Measurements from ENCODE around the gene PPP1R15B. TPM values are rescaled to one million over a fixed set of nuclear protein-coding genes. Genes with fewer than 3 reads are reported as not detected.

PPP1R15B gene
- total RNA-seq, 1 experiment from 2014 or later: 45.9 TPM

DNA sequence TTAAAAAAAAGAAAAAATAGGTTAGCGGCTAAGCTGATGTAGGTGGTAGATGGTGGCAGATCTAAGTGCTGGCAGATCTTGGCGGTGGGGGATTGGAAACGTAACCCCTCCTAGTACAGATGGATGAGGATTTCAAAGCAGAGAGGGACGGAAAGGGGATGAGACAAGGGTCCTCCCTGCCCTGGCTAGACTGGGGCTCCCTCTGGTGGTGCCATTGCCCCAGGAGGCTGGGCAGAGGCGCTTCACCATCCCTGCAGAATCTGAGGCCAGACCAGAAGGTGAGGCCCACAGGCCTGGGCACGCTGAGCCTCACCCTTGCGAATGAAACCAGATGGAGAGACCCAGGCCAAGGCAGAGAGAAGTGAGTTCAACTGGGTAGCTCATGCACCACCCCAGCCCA lies 44.9 kb downstream of the PPP1R15B start:
- Histone ChIP-seq H3K56ac (ENCODE audit: insufficient read length, low read depth, low read length) (no peak overlapping the region), H3K79me1 (ENCODE audit: insufficient read depth, low read depth, low read length, poor library complexity, severe bottlenecking) (no peaks in the 10 kb centered on the region), H3K23ac (ENCODE audit: insufficient read length, low read depth, low read length) (no peak overlapping the region), H3K14ac (ENCODE audit: insufficient read depth, low read length) (no peak overlapping the region), H2AFZ (ENCODE audit: low read length) (no peak overlapping the region), H2AK5ac (ENCODE audit: insufficient read length, low read length) (no peak overlapping the region), H2BK12ac (ENCODE audit: insufficient read length, low read depth, low read length) (no peak overlapping the region), H4K5ac (ENCODE audit: insufficient read length, low read depth, low read length) (no peak overlapping the region), H3K9me3 (ENCODE audit: control insufficient read depth, low read depth, low read length) (no peaks in the 10 kb centered on the region), H3K9ac (ENCODE audit: extremely low read depth, insufficient read length, low read length) (no peak overlapping the region), H4K91ac (ENCODE audit: insufficient read length, low read depth, low read length) (no peak overlapping the region), H4K8ac (replicated peaks; ENCODE audit: insufficient read length, low read depth, low read length) (no peak overlapping the region), H2BK5ac (ENCODE audit: insufficient read length, low read length) (no peak overlapping the region), H2BK20ac (ENCODE audit: low read depth, low read length, poor library complexity, severe bottlenecking) (no peak overlapping the region), H3K4ac (ENCODE audit: low read depth, low read length) (no peak overlapping the region), H3K79me2 (ENCODE audit: insufficient read depth, low read length) (no peaks in the 10 kb centered on the region), H2BK120ac (ENCODE audit: low read depth, low read length, poor library complexity, severe bottlenecking) (no peak overlapping the region), H3K23me2 (ENCODE audit: insufficient read length, low read depth, low read length, poor library complexity, severe bottlenecking) (no peaks in the 10 kb centered on the region), H3K4me2 (ENCODE audit: insufficient read depth, insufficient read length, low read length) (no peak overlapping the region), H4K20me1 (ENCODE audit: control insufficient read depth, insufficient read depth, insufficient read length) (no peaks in the 10 kb centered on the region), H3K27ac (ENCODE audit: insufficient read length, low read depth, low read length) (no peak overlapping the region), H3K4me1 (ENCODE audit: insufficient read depth, low read length) (no peaks in the 10 kb centered on the region), H3T11ph (ENCODE audit: low read length) (no peak overlapping the region), H2BK15ac (ENCODE audit: low read depth, low read length) (no peak overlapping the region), H3K27me3 (ENCODE audit: insufficient read depth, low read length) (no peaks in the 10 kb centered on the region), H3K18ac (ENCODE audit: insufficient read length, low read depth, low read length) (no peak overlapping the region)
- peak; percentile 76 for TF ChIP-seq CTCF (conservative IDR thresholded peaks at IDR 0.05)
- Mint-ChIP-seq H3K4me3 (no peak overlapping the region), H3K36me3 (ENCODE audit: insufficient read depth in 1 of 3, low read depth in 3 of 3) (no peaks in the 10 kb centered on the region), H3K27me3 (ENCODE audit: low read depth) (peaks cover 37% of the 10 kb centered on the region), H3K27ac (no peak overlapping the region), H3K9me3 (no peaks in the 10 kb centered on the region), H3K4me1 (peaks cover 4 to 5% of the 10 kb centered on the region in 2 experiments)
- WGBS (ENCODE audit: extremely low coverage, insufficient read length, low lambda C conversion rate): no CpG with 5 or more reads among the region's 7 CpGs
- peak; percentile 71 for DNase-seq
